Fibroblast of villous mesenchyme (primary cell): ENCODE results near the gene PLEKHG4B. TPM values are rescaled to one million over a fixed set of nuclear protein-coding genes. Genes with fewer than 3 reads are reported as not detected.
A peak's percentile ranks its signal among the peaks of the same experiment; 100 is the strongest.
"Not testable (repeated sequence)": the region's sequence is repeated elsewhere in the genome, so short reads cannot be mapped to it uniquely, and the experiment has no call there.

ENCODE experiments used
- DNase-seq: peaks from one replicate; pipeline ENCODE4 v3.0.0-alpha.2; 2010; ENCODE audit warnings: low read depth
- H3K4me3 ChIP-seq: 2 replicates; pipeline ENCODE4 v1.5.1; 2011; ENCODE audit warnings: low read depth, mild to moderate bottlenecking, low read length
- total RNA-seq: library from RNA; depleted of rRNA; stranded (reverse); fragments of >200 nt; gene quantifications from 2 replicates; pipeline ENCODE4 v1.2.3, GENCODE V29; 2012
- TF ChIP-seq, protein P1 (sequence below): IDR thresholded peaks from 2 replicates; pipeline ENCODE4 v1.5.1; 2012; ENCODE audit warnings: low read depth, mild to moderate bottlenecking, low read length; ENCODE audit not compliant: insufficient read depth

Gene PLEKHG4B
- total RNA-seq, 1 donor, result under 0.01 TPM

DNA sequence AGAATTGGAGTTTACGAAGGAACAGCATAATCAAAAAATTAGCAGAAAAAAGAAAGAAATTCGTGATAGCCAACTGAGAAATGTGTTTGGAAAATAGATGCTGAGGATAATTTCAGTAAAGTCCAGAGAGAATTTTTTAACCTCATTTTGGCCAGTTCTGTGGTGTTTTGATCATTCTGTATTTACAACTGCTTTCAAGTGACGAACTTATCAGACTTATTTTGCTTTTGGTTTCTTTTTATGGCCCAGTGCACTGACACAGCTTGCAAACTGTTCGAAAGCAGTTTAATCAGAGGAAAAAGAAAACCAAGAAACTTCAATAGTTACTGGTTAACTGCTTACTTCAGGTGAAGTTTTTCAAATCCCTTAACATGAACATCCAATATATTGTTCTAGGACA, 128.0 kb downstream of the PLEKHG4B start:
- TF ChIP-seq, protein P1, sequence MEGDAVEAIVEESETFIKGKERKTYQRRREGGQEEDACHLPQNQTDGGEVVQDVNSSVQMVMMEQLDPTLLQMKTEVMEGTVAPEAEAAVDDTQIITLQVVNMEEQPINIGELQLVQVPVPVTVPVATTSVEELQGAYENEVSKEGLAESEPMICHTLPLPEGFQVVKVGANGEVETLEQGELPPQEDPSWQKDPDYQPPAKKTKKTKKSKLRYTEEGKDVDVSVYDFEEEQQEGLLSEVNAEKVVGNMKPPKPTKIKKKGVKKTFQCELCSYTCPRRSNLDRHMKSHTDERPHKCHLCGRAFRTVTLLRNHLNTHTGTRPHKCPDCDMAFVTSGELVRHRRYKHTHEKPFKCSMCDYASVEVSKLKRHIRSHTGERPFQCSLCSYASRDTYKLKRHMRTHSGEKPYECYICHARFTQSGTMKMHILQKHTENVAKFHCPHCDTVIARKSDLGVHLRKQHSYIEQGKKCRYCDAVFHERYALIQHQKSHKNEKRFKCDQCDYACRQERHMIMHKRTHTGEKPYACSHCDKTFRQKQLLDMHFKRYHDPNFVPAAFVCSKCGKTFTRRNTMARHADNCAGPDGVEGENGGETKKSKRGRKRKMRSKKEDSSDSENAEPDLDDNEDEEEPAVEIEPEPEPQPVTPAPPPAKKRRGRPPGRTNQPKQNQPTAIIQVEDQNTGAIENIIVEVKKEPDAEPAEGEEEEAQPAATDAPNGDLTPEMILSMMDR, result no peak
- H3K4me3 ChIP-seq, result peak overlapping the region; percentile 92
- peak; percentile 73 for DNase-seq

DNA sequence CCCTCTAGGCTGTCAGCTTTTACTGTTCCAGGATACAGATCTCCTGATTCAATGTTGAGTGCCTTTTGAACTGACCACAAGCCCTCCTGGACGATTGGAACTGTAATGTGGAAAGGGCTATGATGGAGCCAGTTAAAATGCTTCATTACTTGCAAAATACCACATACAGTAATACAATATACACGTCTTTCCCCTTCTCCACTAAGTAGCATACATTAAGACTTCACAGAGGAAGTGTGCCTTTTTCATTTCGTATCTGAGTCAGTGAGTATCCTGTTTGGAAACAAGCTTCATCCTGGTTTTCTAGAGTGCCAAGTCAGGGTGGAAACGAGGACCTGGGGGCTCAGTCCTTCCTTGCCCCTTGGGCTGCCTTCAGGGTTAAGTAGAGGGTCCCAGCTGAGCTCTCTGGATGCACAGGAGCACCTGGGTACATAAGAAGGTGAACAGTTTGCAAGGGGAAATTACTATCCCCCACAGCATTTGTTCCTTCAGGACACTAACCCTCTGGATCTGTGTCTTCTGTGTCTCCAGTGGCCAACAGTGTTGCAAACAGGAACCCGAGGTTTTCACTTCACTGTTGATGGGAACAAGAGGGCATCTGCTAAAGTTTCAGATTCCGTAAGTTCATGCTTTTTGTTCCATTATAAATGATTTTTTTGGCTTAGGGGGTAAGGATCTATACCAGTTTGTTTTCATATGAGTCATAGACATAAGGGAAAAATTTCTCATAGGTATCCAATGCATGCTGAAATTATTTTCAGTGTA, 131.2 kb downstream of the PLEKHG4B start:
- peak; percentile 10 for DNase-seq
- H3K4me3 ChIP-seq, result not testable (repeated sequence)

DNA sequence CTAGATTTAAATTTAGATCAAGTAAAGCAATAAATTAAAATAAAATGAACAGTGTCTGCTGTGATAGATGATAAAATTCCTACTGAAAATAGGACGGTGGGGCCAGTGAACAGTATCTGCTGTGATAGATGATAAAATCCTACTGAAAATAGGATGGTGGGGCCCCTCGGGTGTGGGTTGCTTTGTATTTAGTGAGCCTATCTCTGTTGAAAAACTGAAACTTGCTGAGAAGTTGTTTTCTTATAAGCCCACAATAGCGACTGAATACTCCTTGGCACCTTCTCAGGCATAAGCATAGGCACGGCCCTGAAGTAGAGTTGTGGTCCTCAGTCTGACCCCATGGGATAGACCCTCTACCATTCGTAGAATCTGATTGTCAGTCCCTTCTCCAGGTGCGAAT, 131.8 kb downstream of the PLEKHG4B start:
- H3K4me3 ChIP-seq, result no peak overlapping the region
- TF ChIP-seq, protein P1, result no peak
- DNase-seq, result no peak

DNA sequence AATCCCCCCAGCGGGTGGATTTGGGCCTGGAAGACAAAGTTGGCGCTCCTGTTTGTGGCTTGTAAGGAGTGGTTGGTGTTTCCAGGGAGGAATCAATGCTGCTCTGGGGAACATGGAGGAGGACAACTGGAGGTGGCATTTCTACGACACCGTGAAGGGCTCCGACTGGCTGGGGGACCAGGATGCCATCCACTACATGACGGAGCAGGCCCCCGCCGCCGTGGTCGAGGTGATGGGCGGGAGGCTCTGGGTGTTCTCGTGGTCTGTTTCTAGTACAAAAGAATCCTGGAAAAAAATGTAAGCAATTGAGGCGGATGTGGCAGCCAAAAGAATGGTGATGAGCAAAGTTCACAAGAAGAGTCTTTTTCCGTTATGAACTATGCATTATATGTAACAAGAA, 133.4 kb downstream of the PLEKHG4B start:
- no peak for DNase-seq
- TF ChIP-seq, protein P1, result no peak
- no peak overlapping the region for H3K4me3 ChIP-seq

DNA sequence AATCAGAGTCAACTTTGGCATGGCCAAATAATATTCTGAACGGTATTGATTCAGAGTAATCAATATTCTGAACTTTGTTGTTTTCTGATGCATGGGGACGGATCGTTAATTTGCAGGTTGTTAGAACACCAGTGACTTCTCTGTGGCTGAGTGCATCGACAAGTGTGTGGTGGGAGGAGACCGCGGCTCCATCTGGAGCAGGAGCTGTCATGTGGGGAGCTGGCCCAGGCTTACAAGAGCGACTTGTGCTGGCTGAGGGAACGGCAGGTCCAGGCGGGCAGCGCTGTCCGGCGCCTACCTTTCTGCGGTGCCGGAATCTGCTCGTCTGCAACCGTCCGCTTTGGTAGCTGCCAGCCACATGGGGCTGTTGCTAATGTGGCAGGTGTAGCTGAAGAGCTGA, 135.4 kb downstream of the PLEKHG4B start:
- not testable (repeated sequence) for H3K4me3 ChIP-seq, DNase-seq

DNA sequence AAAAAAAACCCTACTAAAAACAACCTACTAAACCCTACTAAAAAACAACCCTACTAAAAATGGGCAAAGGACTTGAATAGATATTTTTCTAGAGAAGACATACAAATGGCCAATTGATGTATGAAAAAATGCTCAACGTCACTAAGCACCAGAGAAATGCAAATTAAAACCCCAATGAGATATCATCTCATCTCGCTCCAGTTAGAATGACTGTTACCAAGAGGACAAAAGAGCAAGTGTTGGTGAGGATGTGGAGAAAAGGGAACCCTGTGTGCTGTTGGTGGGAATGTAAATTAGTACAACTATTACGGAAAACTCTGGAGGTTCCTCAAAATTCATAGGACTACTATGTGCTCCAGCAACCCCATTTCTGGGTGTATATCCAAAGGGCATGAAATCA, 136.9 kb downstream of the PLEKHG4B start:
- H3K4me3 ChIP-seq, result no peak overlapping the region
- DNase-seq, result no peak
- TF ChIP-seq, protein P1, result no peak

DNA sequence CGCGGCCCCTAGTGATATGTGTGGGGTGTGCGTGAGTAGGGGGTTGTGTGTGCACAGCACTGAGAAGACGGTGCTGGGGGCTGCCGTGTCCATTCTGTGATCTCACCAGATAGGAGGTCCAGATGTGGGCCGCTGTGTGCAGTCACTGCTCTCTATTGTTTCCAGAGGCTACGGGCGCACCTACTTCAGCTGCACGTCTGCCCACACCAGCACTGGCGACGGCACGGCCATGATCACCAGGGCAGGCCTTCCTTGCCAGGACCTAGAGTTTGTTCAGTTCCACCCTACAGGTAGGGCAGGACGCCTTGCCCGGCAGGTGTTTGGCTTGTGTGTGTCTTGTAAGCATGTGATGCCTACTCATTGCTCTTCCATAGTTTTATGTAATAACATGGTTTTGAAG, 138.7 kb downstream of the PLEKHG4B start:
- DNase-seq, result no peak
- no peak overlapping the region for H3K4me3 ChIP-seq
- TF ChIP-seq, protein P1, result no peak

DNA sequence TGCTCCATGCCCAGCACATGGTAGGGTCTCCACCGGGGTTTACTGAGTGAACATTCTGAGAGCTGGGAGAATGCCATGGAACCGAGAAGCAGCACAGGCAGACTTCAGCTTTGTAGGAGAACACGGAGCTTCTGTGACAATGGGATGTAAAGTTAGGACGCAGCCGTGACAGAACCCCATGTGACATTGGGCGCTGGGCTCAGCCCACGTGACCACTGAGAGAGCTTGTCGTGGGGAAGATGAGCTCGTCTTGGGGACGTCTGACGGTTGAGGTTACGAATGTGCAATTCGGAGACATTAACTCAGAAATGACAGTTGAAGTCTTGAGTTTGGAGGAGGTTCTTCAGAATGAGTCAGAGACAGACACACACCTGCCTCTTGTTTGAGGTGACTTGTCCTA, 139.7 kb downstream of the PLEKHG4B start:
- TF ChIP-seq, protein P1, result no peak
- H3K4me3 ChIP-seq, result no peak overlapping the region
- no peak for DNase-seq

DNA sequence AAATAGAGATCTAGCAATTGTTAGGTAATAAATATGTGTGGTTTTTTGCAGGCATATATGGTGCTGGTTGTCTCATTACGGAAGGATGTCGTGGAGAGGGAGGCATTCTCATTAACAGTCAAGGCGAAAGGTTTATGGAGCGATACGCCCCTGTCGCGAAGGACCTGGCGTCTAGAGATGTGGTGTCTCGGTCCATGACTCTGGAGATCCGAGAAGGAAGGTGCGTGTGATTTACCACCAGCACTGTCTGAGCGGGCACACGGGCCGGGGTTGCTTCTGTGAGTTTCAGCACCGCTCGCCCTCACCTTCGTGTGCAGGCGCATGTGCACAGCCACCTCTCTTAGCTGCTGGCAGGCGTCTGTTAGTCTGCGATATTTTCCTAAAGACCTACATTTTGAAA, 141.5 kb downstream of the PLEKHG4B start:
- not testable (repeated sequence) for DNase-seq, H3K4me3 ChIP-seq
